Inferior parietal cortex (tissue), 1 donor: ENCODE measurements around the gene SDCCAG8.

Experiments
- DNase-seq: peaks from one replicate; pipeline ENCODE4 v3.0.0-alpha.2; 2016; ENCODE audit errors: extremely low spot score

Gene SDCCAG8

DNA sequence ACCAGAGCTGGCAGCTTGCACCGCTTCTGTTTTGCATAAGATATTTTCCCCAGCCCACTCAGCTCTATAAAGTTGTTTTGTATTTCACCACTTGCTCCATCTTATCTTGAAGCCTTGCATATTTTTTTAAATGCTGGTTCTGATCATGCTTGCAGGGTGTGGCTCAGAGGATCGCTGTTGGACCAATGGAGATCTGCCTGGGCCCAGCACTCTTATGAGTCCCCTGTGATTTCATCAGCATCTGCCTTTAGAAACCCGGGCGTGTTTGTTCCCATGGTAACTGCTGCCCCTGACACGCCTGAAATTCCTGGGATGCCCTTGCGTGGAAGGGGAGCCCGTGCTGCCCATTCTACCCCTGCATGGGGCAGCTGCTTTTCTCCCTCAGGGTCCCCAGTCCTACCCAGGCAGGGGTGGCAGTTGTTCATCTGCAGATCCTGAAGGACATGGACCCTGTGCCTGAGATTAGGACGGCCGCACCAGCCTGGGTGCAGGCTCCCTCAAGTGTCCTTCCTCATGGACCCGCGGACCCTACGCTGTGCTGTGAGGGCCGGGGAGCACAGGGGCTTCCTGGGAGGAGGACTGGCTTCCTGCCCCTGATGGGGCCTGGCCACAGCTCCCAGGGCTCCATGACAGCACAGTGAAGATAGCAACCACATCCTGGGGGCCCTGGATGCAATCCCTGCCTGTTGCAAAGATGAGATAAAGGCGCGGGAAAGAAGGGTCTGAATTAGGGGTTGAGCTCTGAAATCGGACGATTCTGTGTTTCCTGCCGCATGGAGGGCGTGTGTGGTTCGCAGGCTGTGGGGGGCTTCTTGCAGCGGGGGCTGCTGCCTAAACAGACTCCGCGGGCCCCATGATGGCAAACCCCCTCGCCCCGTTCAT lies 226.5 kb downstream of the SDCCAG8 start:
- DNase-seq, result no peak

DNA sequence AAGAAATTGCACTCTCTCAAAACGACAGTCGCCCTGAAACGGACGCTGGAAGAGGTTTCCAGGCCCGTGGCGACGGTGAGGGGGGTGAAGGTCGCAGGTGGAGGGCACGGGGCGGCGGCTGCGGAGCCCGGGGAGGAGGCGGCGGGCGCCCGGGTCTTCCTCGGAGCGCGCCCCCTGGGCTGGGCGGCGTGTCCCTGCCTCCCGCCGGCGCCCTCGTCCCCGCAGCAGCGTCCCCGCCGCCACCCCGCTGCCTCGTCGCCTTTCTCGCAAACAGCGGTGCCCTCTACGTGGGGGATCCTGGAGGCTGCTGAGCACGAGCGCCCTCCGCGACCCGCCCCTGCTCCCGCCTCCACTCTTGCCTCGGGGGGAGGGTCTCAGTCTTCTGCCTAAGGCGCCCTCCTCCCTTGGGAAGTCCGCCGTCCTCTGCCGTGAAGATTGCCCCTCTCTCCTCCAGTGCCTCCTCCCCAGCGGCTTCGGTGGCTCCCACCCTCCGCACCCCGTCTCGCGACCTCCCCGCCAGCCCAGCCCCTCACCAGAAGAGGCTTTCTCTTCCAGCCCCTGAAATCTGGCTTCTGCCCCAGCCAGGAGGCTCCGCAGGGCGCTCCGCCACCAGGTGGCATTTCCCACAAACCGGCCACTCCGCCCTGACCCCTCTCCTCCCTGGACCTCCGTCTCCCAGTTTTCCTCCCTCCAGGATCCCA lies 227.4 kb downstream of the SDCCAG8 start:
- no peak for DNase-seq

DNA sequence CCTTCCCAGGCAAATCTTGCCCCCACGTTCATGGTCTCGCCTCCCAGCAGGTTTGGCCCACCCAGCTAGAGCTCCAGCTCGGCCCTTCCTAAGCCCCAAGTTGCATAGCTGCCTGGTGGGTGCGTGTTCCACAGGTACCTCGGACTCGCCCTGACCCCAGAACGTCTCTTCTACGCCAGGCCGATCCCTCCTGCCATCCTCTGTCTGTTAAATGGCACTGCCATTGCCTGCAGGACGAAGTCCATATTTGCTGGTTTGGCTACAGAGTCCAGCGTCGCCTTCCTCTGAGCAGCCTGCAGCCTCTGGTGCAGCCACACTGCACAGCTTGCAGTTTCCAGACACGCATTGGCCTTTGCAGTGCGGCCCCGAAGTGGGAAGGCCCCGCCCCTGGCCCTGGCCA lies 228.1 kb downstream of the SDCCAG8 start:
- no peak for DNase-seq

DNA sequence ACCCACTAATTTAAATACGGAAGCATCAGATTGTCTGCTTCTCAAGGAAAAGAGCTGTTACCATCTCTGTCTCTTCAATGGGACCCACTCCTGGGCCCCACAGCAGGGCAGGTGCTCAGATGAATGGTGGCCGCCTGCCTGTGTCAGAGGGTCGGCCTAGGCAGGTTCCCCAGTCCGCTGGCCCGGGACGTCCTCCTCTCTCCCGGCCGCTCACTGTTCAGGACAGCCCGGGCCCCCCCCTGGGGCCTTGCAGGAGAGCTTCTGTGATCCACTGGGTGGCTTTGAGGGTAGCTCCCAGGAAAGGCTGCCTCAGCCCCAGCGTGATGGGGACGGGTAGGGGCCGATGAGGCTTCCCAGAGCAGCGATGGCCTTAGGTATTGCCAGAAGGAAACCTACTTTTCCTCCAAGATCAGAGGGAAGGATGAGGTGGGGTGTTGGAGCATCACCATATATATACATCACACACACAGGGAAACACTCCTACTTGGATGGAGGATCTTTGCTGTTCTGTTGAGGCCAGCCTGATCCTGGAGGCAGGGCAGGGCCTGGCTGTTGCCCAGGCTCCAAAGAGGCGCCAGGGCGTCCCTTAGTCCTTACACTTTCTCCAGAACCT lies 231.3 kb downstream of the SDCCAG8 start:
- no peak for DNase-seq

DNA sequence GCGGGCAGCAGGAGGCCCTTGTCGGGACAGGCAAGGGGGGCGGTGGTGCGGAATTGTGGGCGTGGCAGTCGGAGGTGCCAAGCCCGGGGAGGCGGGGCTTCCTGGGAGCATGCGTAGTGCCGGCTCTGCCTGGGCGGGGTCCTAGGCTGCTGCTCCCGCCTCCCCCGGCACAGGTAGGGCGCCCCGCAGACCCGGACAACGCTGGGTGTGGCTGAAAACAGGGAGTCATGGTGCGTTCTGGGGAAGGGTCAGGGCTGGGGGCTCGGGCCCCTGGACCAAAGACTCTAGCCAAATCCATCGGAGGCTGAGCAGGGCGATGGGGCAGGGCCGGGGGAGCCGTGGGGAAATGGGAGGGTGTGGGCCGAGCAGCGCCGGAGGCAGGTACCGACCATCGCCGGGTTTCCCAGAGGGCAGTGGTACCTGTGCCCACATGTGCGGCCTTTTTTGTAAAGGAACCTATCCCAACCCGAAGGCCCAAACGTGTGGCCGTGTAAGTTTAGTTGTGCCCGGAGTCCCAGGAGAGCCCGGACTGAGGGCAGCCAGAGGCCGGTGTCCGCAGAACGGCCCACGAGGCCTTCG lies 231.9 kb downstream of the SDCCAG8 start:
- no peak for DNase-seq

DNA sequence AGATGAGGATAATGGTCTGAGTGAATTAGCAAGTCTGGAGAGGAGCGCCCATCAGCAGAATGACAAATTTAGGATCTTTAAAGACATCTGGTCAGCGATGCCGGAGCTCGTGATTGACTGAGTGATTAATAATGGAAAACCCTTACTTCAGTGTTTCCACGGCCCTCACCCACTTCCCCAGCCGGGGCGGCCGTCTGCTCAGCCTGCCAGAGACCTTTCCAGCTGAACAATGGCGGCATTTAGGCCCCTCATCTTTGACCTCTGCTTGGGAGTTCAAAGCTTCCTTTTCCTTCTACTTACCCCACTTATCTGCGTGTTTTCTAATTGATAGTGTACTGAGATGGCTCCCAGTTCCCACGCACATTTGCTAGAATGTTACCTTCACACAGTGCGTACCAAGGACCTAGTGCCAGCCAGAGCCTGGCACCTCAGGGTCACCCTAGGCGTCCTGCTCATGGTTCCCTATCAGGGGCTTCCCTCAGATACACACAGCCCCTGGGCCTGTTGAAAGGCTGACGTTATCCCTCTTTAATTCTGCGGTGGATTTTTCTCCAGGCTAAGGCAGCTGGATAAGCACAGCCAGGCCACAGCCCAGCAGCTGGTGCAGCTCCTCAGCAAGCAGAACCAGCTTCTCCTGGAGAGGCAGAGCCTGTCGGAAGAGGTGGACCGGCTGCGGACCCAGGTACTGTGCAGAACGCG lies 232.8 kb downstream of the SDCCAG8 start:
- no peak for DNase-seq

DNA sequence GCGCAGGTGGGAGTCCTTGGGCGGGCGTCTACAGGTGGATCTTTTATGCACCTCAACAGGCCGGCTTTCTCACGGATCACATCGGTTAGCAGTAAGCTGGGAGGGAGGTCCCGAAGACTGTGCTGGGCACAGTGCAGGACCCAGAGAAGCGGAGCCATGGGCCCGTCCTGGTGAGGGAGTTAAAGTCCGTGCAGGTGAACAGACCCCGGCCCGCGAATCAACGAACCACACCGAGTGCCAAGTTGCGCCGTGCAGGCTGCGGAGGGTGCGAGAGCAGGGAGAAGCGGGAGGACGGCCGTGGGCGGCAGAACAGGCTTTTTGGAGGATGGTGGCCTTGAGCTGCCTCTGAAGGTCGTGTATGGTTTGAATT lies 233.3 kb downstream of the SDCCAG8 start:
- no peak for DNase-seq

DNA sequence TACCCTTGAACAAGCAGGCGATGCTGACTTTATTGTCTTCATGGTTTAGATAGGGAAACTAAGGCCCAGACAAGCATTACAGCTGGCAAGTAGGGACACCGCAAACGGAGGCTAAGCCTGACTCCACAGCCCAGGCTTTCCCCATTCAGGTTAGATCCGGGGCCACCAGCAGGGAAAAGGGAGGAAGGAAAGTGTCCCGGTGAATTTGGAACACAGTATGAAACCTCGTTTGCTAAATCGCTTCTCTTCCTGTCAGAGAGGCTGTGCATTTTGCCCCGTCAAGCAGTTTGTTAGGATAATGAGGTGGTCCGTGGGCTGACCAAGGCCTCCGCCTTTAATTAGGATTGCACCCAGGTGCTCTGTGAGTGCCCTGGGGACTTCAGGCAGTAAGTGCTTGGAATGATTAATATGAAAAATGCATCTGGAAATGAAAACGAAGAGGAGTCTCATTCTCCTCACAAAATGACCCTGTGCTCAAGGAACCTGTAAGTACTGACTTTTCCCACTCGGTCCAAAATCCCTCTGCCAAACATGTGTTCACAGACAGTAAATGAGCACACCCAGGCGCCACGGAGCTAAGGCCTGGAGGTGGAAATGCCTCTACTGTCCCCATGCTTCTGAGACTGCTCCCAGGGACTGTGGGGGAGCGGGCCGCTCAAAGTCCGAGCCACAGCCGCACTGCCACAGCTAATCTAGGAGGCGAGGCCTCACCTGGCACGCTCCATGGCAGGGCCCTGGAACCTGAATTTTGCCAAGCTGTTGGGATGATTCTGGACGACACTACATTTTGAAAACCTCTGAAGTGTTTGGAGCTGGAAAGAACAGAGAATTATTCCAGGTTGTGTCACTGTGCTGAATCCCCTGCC lies 234.1 kb downstream of the SDCCAG8 start:
- DNase-seq, result no peak

DNA sequence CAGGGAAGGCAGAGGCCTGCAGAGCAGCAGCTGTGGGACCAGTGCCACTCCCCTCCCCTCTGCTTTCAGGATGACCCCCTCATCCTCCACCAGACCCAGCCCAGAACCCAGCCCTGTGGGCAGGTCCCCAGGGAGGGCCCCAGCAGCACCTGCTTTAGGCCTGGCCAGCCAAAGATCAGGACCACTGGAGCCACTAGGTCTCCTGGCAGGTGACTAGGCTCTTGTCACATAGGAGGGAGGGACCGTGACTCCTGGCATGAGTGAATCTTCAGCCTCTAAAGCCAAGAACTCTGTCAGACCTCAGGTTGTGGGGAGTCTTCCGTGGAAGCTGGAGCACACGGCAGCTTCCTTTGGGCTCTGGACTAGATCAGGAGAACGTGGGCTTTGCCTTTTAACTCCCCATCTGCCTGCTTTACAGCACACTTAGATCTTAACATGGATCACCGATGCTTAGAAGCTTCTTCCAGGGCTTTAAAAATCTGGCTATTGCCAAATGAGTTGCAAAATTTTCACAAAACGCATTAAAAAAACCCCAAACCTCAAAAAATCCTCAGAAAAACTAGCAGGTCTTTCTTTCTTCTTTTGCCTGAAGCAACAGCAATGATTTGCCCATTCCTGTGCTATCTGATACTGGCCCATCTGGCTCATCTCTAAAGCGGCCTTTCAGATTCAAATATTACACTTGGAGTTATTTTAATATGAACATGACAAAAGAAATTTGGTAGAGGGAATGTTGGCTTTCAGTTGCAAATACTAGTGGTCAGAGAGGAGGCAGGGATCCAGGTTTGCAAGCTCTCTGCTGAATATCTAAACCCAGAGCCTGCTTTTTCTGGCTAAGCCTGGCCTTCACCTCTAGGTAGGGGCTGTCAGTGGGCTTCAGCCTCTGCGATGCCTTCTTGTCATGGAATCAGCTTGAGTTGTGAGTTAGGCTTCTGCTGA lies 235.2 kb downstream of the SDCCAG8 start:
- no peak for DNase-seq

DNA sequence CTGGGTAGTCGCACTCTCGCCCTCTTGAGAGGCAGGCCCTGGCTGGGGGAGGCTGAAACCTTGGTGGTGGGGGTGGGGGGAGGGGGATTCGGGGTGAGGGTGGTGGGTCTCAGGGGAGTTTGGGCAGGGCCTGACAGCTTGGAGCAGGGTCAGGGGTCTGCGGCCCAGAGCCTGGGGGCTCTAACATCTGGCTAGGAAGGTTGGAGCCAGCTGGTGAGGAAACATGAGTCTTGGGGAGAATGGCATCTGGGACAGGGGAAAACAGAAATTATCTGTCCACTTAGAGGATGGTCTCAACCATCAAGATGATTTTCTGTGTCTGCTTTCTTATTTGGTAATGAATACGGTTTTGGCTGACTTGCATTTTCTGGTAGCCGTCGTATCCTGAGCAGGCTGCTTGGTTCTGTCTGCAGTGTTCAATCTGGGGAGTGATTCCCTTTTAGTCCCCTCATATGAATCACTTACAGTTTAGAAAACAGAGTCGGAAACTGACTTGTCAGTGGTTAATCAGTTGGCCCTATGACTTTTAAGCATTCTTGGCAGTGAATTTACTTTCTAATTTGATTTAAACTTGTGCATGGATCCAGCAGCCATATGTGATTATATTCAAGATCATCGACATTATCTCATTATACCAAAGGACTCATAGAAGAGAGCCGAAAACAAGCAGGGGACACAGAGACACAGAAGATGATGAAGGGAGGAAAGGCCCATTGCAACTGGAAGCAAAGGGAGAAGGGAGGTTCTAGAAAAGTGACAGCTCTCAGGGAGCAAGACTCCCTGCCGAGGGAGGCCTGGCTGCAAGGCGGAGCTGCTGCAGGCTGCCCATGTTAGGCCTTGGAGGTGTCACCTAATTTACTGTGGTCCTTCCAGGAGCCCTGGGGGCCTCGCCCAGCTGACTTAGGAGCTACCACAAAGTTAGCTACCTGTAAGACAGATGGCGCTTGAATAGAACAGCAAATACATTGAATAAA lies 237.6 kb downstream of the SDCCAG8 start:
- no peak for DNase-seq

DNA sequence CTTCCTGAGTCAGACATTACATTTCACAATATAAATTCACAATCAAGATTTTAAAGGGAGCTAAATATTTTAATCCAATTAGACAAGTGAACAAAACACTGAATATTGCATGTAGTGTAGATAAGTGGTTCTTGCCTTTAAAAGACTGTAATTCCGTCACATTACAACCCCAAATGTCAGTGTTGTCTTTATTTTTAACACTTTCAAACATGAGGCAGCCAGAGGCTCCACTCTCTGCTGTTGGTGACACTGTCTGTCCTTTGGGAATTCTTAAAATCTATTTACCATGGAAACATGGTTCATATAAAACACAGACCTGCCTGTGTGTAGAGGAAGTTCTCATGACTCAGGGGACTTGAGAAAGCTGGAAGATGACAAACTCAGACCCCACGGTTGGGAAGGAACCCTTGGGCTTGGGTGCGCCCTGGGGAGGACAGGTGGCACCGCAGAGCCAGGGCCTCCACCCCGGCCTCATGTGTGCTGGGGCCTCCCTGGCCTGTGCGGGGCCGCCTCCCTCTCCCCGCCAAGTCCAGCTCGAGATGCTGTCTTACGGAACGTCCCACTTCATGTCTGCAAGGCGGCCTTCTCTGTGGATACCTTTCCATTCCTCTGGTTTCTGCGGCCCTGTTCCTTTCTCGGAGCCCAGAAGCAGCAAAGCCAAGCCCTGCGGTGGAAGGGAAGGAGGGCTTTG lies 239.0 kb downstream of the SDCCAG8 start:
- no peak for DNase-seq

DNA sequence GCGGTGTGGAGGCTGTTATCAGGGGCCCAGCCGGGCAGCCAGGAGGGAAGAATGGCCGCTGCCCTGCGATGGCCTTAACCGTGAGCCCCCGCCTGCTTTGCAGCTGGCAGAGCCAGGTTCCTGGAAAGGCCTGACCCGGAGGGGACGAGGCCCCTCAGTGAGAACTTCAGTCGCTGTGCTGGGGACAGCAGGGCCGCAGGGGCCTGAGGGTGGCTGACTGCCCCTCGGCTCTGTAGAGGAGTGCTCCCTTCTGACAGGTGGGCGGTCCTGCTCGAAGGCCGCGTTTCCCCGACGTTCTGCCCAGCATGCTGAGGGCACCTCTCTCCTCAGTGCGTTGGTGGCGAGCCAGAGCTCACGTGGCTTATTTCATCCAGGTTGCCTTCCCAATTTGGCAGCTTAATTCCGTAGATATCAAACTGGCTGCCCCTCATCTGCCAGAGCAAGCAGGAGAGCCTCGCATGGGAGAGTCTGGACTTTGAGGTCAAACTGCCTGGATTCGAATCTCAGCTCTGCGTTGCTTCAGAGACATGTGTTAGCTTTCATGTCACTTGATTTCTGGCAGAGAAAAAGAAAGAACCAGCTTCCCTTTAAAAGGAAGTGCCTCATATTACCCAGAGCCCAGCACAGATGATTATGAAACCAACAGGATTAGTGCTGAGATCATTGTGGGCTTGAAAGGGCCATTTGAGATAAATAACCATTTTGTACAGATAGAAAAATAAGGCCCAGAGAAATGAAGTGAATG lies 239.8 kb downstream of the SDCCAG8 start:
- DNase-seq, result no peak

DNA sequence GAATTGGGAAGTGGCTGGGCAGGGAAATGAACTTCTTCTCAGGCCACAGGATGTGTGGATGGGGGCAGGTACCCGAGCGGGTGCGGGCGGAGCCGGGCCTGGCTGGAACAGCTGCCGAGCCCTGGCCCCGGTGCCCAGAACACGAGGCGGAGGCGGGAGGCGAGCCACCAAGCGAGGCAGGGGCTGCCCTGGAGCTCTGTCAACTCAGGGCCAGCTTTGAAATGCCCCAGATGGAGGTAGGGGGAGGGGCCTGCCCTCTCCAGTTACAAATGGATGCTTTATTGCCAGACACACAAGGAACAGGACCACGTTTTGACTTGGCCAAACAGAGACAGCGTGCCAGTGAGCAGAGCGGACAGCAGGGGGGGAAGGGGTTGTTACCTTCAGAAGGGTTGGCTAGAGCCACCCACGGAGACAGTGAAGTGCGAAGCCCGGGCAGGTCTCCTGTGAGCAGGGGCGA lies 240.4 kb downstream of the SDCCAG8 start:
- peak; percentile 70 for DNase-seq

DNA sequence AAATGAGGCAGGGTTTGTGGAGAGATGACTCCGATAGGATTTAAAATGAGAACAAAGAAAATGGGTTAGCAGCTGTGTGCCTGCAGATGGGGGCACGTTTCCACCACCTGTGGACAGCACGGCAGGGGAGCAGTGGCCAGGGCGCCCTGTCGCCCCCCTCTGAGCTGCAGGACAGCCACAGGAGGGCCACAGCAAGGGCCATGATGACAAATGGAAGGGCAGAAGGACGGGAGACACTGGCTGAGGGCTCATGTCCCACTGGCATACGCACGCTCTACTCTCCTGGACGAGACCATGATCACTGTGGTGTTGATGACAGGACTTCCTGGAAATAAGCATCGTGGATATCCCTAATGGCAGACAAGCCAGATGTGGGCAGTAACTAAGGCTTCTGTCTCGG lies 241.0 kb downstream of the SDCCAG8 start:
- no peak for DNase-seq

DNA sequence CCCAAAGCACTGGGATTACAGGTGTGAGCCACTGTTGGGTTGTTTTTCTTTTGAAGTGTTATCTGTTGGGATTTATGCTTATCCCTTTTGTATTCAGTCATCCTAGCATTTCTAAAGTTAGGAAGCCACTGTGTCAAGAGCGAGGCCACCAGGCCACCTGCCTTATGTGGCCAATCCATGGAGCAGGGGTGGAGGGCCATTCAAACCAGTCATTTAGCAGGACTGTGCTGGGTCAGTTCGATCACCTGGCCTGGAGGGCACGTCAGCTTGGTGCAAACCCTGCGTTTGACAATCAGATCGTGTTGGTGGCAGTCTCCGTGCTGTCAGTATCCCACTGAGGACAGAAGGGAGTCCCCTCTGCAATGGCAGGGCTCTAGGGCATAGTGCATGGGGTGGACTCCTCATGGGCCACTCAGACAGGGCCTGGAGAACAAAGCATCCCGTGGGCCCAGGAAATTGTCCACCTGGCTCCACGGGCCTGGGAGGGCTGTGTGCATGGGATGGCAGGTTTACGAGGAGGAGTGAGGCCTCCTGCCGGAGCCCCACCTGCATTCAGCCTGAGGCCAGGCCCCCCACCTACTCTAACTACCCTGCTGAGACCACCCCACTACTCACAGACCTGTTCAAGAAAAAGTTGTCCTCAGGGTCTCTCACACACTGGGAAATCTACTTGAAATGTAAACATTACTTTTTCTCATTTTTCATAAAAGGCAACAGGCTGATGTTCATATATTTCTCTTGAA lies 242.3 kb downstream of the SDCCAG8 start:
- DNase-seq, result no peak

DNA sequence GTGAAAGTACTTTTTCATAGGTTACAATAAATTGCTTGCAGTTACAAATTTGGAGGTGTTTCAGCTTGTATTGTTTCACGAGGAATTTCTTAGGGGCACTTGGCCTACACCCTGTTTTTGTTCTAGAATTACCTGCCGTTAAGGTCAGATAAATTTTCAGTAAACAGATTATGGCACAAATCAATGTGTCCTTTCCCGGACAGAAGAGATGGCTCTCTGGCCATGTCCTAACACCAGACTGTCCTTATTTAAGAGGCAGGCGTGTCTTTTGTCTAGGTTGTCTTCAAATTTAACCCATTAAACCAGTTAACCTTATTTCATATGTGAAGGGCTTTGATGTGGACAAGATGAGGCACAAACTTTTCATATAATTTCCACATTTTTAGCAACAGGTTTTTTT lies 243.4 kb downstream of the SDCCAG8 start:
- DNase-seq, result no peak
